IMR-90 (cell line): Measurements from ENCODE around the gene TIPARP. TPM values are rescaled to one million over a fixed set of nuclear protein-coding genes. Genes with fewer than 3 reads are reported as not detected.

ENCODE experiments used
- ATAC-seq: fragments of 200-7000 bp; cut with Tn5 transposase; 2 replicates; pipeline ENCODE4 v1.9.1; 2020; ENCODE audit warnings: low read depth, mild to moderate bottlenecking, moderate library complexity
- BruUV-seq: library from RNA; stranded (reverse); fragments of 400-500 nt; replicated peaks from 2 replicates; lab custom pipeline; 2021; lab: Mats Ljungman, UMichigan
- CTCF ChIA-PET: fragments of 300-600 bp; formaldehyde crosslinking; extraction: SDS; loops from one replicate; lab custom pipeline; 2021; ENCODE audit warnings: antibody characterized with exemption; lab: Yijun Ruan, JAX
- POLR2A ChIA-PET: fragments of 300-600 bp; sonication (Branson Sonifier 250); formaldehyde crosslinking; loops from one replicate; lab custom pipeline; 2022; ENCODE audit warnings: antibody characterized with exemption; ENCODE audit not compliant: unreplicated experiment; lab: Charles Lee
- DNase-seq: peaks from one replicate; pipeline ENCODE4 v3.0.0; 2013
- H2AFZ ChIP-seq: replicated peaks from 2 replicates; pipeline ENCODE3; 2013; ENCODE audit warnings: low read length, mild to moderate bottlenecking; ENCODE audit not compliant: poor library complexity
- H2AK5ac ChIP-seq: 2 replicates; pipeline ENCODE4 v1.6.1; 2013; ENCODE audit warnings: low read depth, low read length, inconsistent platforms
- H2AK9ac ChIP-seq: replicated peaks from 2 replicates; pipeline ENCODE3; 2013; ENCODE audit warnings: mild to moderate bottlenecking, low read depth, low read length, moderate library complexity; ENCODE audit not compliant: poor library complexity
- H2BK120ac ChIP-seq: 2 replicates; pipeline ENCODE4 v1.6.1; 2013; ENCODE audit warnings: low read depth, low read length, inconsistent platforms
- H2BK15ac ChIP-seq: 3 replicates; pipeline ENCODE4 v1.6.1; 2013; ENCODE audit warnings: low read depth, low read length, inconsistent platforms
- H2BK20ac ChIP-seq: 2 replicates; pipeline ENCODE4 v1.6.1; 2013; ENCODE audit warnings: low read depth, mild to moderate bottlenecking, inconsistent platforms, low read length, moderate library complexity
- H2BK5ac ChIP-seq: 2 replicates; pipeline ENCODE4 v1.6.1; 2013; ENCODE audit warnings: mild to moderate bottlenecking, low read depth, low read length, inconsistent platforms; ENCODE audit not compliant: poor library complexity, severe bottlenecking
- H3K14ac ChIP-seq: replicated peaks from 2 replicates; pipeline ENCODE4 v1.6.1; 2013; ENCODE audit warnings: low read depth, low read length, inconsistent platforms
- H3K18ac ChIP-seq: 2 replicates; pipeline ENCODE4 v1.6.1; 2013; ENCODE audit warnings: low read depth, low read length, control low read depth
- H3K23ac ChIP-seq: 2 replicates; pipeline ENCODE4 v1.6.1; 2013; ENCODE audit warnings: low read depth, low read length, inconsistent platforms
- H3K27ac ChIP-seq: 2 replicates; pipeline ENCODE4 v1.5.1; 2013; ENCODE audit warnings: mild to moderate bottlenecking, control low read depth, low read length; ENCODE audit not compliant: insufficient read depth
- H3K27me3 ChIP-seq: 2 replicates; pipeline ENCODE4 v1.6.1; 2013; ENCODE audit warnings: low read length; ENCODE audit not compliant: control insufficient read depth, insufficient read depth
- H3K36me3 ChIP-seq: 2 replicates; pipeline ENCODE4 v1.6.1; 2013; ENCODE audit warnings: low read length, mixed read lengths; ENCODE audit not compliant: control insufficient read depth, insufficient read depth
- H3K4ac ChIP-seq: 2 replicates; pipeline ENCODE4 v1.6.1; 2013; ENCODE audit warnings: low read depth, low read length, inconsistent platforms
- H3K4me1 ChIP-seq: 2 replicates; pipeline ENCODE4 v1.6.1; 2013; ENCODE audit warnings: low read length, mixed read lengths; ENCODE audit not compliant: control insufficient read depth, insufficient read depth
- H3K4me2 ChIP-seq: 2 replicates; pipeline ENCODE4 v1.6.1; 2013; ENCODE audit warnings: low read depth, mild to moderate bottlenecking, control low read depth, low read length, moderate library complexity
- H3K4me3 ChIP-seq: 2 replicates; pipeline ENCODE4 v1.5.1; 2013; ENCODE audit warnings: low read depth, mild to moderate bottlenecking, control low read depth, low read length, moderate library complexity; ENCODE audit not compliant: insufficient read depth
- H3K56ac ChIP-seq: 2 replicates; pipeline ENCODE4 v1.6.1; 2013; ENCODE audit warnings: low read length, inconsistent platforms; ENCODE audit not compliant: insufficient read depth; ENCODE audit errors: extremely low read depth
- H3K79me1 ChIP-seq, 2 experiments: 2 replicates each; pipeline ENCODE4 v1.6.1; 2013; ENCODE audit warnings: low read length in 2 of 2, inconsistent platforms in 1 of 2, low read depth in 1 of 2
- H3K9ac ChIP-seq: 2 replicates; pipeline ENCODE4 v1.6.1; 2013; ENCODE audit warnings: low read depth, low read length, control low read depth
- H3K9me1 ChIP-seq: 2 replicates; pipeline ENCODE4 v1.6.1; 2013; ENCODE audit warnings: low read length, inconsistent platforms; ENCODE audit not compliant: insufficient read depth
- H3K9me3 ChIP-seq: 2 replicates; pipeline ENCODE4 v1.6.1; 2013; ENCODE audit warnings: low read length; ENCODE audit not compliant: control insufficient read depth, insufficient read depth
- H4K20me1 ChIP-seq: 2 replicates; pipeline ENCODE4 v1.6.1; 2013; ENCODE audit warnings: low read length, inconsistent platforms; ENCODE audit not compliant: insufficient read depth
- H4K5ac ChIP-seq: 2 replicates; pipeline ENCODE4 v1.6.1; 2013; ENCODE audit warnings: mild to moderate bottlenecking, low read depth, low read length, control low read depth
- H4K8ac ChIP-seq, 2 experiments: 2 replicates each; pipeline ENCODE4 v1.6.1; 2013; ENCODE audit warnings: low read depth in 2 of 2, low read length in 2 of 2, control low read depth in 1 of 2, inconsistent platforms in 1 of 2
- H4K91ac ChIP-seq: 2 replicates; pipeline ENCODE4 v1.6.1; 2013; ENCODE audit warnings: low read depth, low read length, inconsistent platforms; ENCODE audit not compliant: insufficient read depth
- CHD1 ChIP-seq: IDR thresholded peaks from 2 replicates; pipeline ENCODE4 v1.6.1; 2012; ENCODE audit warnings: low read depth, low read length, improper control_type of control experiment
- FOS ChIP-seq: fragments of 150-350 bp; IDR thresholded peaks from 2 replicates; pipeline ENCODE4 v1.6.1; 2016; ENCODE audit warnings: low read depth, low read length
- MAFK ChIP-seq: IDR thresholded peaks from 2 replicates; pipeline ENCODE4 v1.6.1; 2012; ENCODE audit warnings: low read depth, low read length, improper control_type of control experiment
- MXI1 ChIP-seq: IDR thresholded peaks from 2 replicates; pipeline ENCODE4 v1.6.1; 2012; ENCODE audit warnings: low read depth, mild to moderate bottlenecking, low read length, moderate library complexity, borderline replicate concordance
- NFE2L2 ChIP-seq: fragments of 150-350 bp; IDR thresholded peaks from 2 replicates; pipeline ENCODE4 v1.6.1; 2016; ENCODE audit warnings: low read depth, mild to moderate bottlenecking, low read length
- RAD21 ChIP-seq: IDR thresholded peaks from 2 replicates; pipeline ENCODE4 v1.6.1; 2012; ENCODE audit warnings: low read length, improper control_type of control experiment
- RCOR1 ChIP-seq: IDR thresholded peaks from 2 replicates; pipeline ENCODE4 v1.6.1; 2012; ENCODE audit warnings: mild to moderate bottlenecking, low read length, improper control_type of control experiment; ENCODE audit not compliant: insufficient replicate concordance
- SMC3 ChIP-seq: fragments of 150-350 bp; IDR thresholded peaks from 2 replicates; pipeline ENCODE4 v1.6.1; 2016; ENCODE audit warnings: low read depth, mild to moderate bottlenecking, antibody characterized with exemption, low read length, moderate library complexity
- USF2 ChIP-seq: fragments of 150-350 bp; IDR thresholded peaks from 2 replicates; pipeline ENCODE4 v1.6.1; 2017; ENCODE audit warnings: mild to moderate bottlenecking, antibody characterized with exemption, low read length, low read depth
- dilution Hi-C: fragments of 300-500 bp; cut with HindIII; formaldehyde crosslinking; loops from one replicate; pipeline ENCODE4 v1.14.3; 2018; ENCODE audit warnings: low sequenced_read_pairs; ENCODE audit not compliant: unreplicated experiment
- in situ Hi-C: fragments of 300-500 bp; cut with MboI; formaldehyde crosslinking; loops from 3 replicates; pipeline ENCODE4 v1.14.3; 2019; ENCODE audit warnings: low sequenced_read_pairs, inconsistent platforms, mixed read lengths
- intact Hi-C: fragments of 100-400 bp; cut with micrococcal nuclease; formaldehyde crosslinking; loops from 2 replicates; pipeline ENCODE4 v1.10.0; 2022
- polyA plus RNA-seq, 3 experiments: library from polyadenylated mRNA; depleted of rRNA; stranded (reverse); fragments of >200 nt; gene quantifications; 2 replicates each; pipeline ENCODE4 v1.2.3, GENCODE V29; 2012; ENCODE audit warnings: low replicate concordance in 1 of 3
- total RNA-seq: library from RNA; depleted of rRNA; stranded (reverse); fragments of >200 nt; gene quantifications from 2 replicates; pipeline ENCODE4 v1.2.3, GENCODE V29; 2012

TIPARP gene
- total and polyA plus RNA-seq, 2 of the 4 experiments (the other 2 are of a cell fraction), result 12.6 to 70.8 TPM

GRCh38 chr3:156639414-156640023 lies 34.9 kb upstream of the TIPARP start:
- H3K56ac ChIP-seq, result no peak overlapping the region
- H2AFZ ChIP-seq, result no peak overlapping the region
- ChIA-PET CTCF (no interaction called here), POLR2A (no interaction called here)
- H3K79me1 ChIP-seq, result no peaks in the 10 kb centered on the region
- H2AK9ac ChIP-seq, result no peak overlapping the region
- peaks cover 7% of the 10 kb centered on the region for H3K4me1 ChIP-seq
- no peak overlapping the region for H4K5ac ChIP-seq
- H2BK20ac ChIP-seq, result no peak overlapping the region
- H4K8ac ChIP-seq, result no peak overlapping the region
- no TSS peak for BruUV-seq
- no peak overlapping the region for H3K18ac ChIP-seq
- no peak for DNase-seq
- in situ Hi-C loops, result no loop called here
- H4K91ac ChIP-seq, result no peak overlapping the region
- no peaks in the 10 kb centered on the region for H3K36me3 ChIP-seq
- no peak overlapping the region for H2BK120ac ChIP-seq
- H2BK15ac ChIP-seq, result no peak overlapping the region
- no peak overlapping the region for H2AK5ac ChIP-seq
- no peaks in the 10 kb centered on the region for H4K20me1 ChIP-seq
- TF ChIP-seq CHD1, result no peak
- TF ChIP-seq USF2, result no peak
- TF ChIP-seq RAD21, result no peak
- TF ChIP-seq FOS, result no peak
- TF ChIP-seq MAFK, result no peak
- TF ChIP-seq MXI1, result no peak
- TF ChIP-seq RCOR1, result no peak
- TF ChIP-seq NFE2L2, result no peak
- no peak for TF ChIP-seq SMC3
- H3K27ac ChIP-seq, result no peak overlapping the region
- H3K9ac ChIP-seq, result no peak overlapping the region
- no peak overlapping the region for H3K23ac ChIP-seq
- no peak overlapping the region for H3K4ac ChIP-seq
- H3K9me3 ChIP-seq, result no peaks in the 10 kb centered on the region
- H3K4me2 ChIP-seq, result no peak overlapping the region
- peaks cover 7% of the 10 kb centered on the region for H3K9me1 ChIP-seq
- no peak overlapping the region for H3K4me3 ChIP-seq
- dilution Hi-C loops, result no loop called here
- intact Hi-C loops, result no loop called here
- H3K14ac ChIP-seq, result no peak overlapping the region
- no peak overlapping the region for H2BK5ac ChIP-seq
- peaks cover 2% of the 10 kb centered on the region; the same call in 1 of the 2 replicates for H3K27me3 ChIP-seq
- ATAC-seq, result no peak
